BLaER1 treated with 17β-estradiol and CSF1 and Interleukin-3, amounts not matched to agents 10 nM and 100 nM (cell line): ENCODE measurements around the gene ZBTB16.

Experiments
- H3K27ac ChIP-seq, 11 experiments: shearing (Covaris generic); formaldehyde crosslinking; 2 replicates each; pipeline ENCODE4 v1.8.1; 2022
- H3K27me3 ChIP-seq, 11 experiments: shearing (Covaris generic); formaldehyde crosslinking; 2 replicates each; pipeline ENCODE4 v1.8.1; 2022
- H3K36me3 ChIP-seq, 11 experiments: shearing (Covaris generic); formaldehyde crosslinking; 2 replicates each; pipeline ENCODE4 v1.8.1; 2022
- H3K4me1 ChIP-seq, 10 experiments: shearing (Covaris generic); formaldehyde crosslinking; 2 replicates each; pipeline ENCODE4 v1.8.1; 2022
- H3K4me2 ChIP-seq, 11 experiments: shearing (Covaris generic); formaldehyde crosslinking; 2 replicates each; pipeline ENCODE4 v1.8.1; 2022
- H3K4me3 ChIP-seq, 10 experiments: shearing (Covaris generic); formaldehyde crosslinking; 2 replicates each; pipeline ENCODE4 v1.8.1; 2022
- H3K9ac ChIP-seq, 11 experiments: shearing (Covaris generic); formaldehyde crosslinking; 2 replicates each; pipeline ENCODE4 v1.8.1; 2022
- H3K9me3 ChIP-seq, 11 experiments: shearing (Covaris generic); formaldehyde crosslinking; replicated peaks in 1 of 11; 2 replicates each; pipeline ENCODE4 v1.8.1; 2022
- H4K20me1 ChIP-seq, 11 experiments: shearing (Covaris generic); formaldehyde crosslinking; 2 replicates each; pipeline ENCODE4 v1.8.1; 2022
- Cebpa-rat ChIP-seq, 11 experiments: shearing (Covaris generic); IDR thresholded peaks; 2 replicates each; pipeline ENCODE4 v1.8.1; 2022

The ZBTB16 gene

DNA sequence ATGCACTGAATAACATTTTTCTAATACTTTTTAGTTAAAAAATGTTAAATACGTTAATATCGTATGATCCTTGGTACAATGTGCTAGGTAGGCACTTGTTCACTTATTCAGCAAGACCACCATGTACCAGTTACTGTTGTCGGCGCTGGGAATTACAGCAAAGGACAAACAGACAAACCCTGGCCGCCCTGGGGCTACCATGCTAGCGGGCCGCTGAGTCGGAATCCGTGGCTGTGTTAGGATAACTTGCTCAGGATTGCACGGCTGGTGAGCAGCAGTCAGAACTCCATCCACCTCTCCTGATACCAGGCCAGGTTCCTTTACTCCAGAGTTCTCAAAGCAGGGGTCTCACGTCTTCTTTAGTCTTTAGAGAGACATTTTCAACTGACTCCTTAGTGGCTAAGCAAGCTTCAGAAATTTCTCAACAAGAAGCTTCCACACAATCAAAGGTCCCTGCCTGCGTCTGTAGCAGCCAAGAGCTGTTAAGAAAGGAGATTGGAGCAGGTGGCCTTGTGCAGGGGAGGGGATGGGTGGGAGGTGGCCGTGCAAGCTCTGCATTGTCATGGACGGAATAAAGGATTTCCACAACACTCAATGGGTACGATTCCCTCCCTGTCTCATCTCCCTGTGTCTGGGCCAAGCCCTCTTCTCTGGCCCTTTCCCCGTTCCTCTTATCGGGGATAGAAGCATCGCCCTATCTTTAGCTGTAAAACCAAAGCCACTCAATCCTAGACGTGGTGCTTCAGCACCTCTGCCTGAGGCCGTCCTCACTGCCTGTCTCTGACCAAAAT, 196.9 kb downstream of the ZBTB16 start:
- H3K4me3 ChIP-seq, result no peak overlapping the region
- H3K4me1 ChIP-seq, result peaks cover 6 to 51% (median 30%) of the 10 kb centered on the region in 10 experiments; a peak in 19 of 20 replicates
- H3K36me3 ChIP-seq, result no peaks in the 10 kb centered on the region
- H3K27ac ChIP-seq, result no peak overlapping the region
- no peak overlapping the region for H3K9ac ChIP-seq
- no peaks in the 10 kb centered on the region for H3K27me3 ChIP-seq
- TF ChIP-seq Cebpa-rat (IDR thresholded peaks at IDR 0.05), result no peak
- H3K9me3 ChIP-seq, result no peaks in the 10 kb centered on the region
- H3K4me2 ChIP-seq, result no peak overlapping the region
- H4K20me1 ChIP-seq, result peaks cover 0 to 34% (median 0%) of the 10 kb centered on the region in 11 experiments; a peak in 4 of 22 replicates

DNA sequence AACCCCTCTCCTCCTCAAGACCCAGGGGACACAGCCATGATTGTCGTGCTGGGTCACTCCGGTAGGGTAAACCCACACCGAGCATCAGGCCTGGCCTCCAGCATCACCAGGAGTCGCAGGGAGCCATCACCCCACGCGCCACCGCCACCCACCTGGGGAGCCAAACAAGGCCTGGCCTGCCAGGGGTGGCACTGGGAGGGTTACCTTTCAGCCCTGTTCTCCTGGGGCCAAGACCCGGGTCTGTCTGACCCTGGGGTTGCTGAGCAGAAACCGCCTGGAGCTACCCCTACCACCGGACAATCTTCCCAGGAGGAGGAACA, 197.4 kb downstream of the ZBTB16 start:
- Histone ChIP-seq H3K4me2 (no peak overlapping the region), H3K9ac (no peak overlapping the region), H3K9me3 (no peaks in the 10 kb centered on the region), H3K4me1 (peaks cover 6 to 45% (median 25%) of the 10 kb centered on the region in 10 experiments; a peak in 19 of 20 replicates), H3K27ac (no peak overlapping the region), H3K27me3 (no peaks in the 10 kb centered on the region), H4K20me1 (peaks cover 0 to 40% (median 0%) of the 10 kb centered on the region in 11 experiments; a peak in 4 of 22 replicates), H3K36me3 (no peaks in the 10 kb centered on the region), H3K4me3 (no peak overlapping the region)
- TF ChIP-seq Cebpa-rat (IDR thresholded peaks at IDR 0.05), result no peak

DNA sequence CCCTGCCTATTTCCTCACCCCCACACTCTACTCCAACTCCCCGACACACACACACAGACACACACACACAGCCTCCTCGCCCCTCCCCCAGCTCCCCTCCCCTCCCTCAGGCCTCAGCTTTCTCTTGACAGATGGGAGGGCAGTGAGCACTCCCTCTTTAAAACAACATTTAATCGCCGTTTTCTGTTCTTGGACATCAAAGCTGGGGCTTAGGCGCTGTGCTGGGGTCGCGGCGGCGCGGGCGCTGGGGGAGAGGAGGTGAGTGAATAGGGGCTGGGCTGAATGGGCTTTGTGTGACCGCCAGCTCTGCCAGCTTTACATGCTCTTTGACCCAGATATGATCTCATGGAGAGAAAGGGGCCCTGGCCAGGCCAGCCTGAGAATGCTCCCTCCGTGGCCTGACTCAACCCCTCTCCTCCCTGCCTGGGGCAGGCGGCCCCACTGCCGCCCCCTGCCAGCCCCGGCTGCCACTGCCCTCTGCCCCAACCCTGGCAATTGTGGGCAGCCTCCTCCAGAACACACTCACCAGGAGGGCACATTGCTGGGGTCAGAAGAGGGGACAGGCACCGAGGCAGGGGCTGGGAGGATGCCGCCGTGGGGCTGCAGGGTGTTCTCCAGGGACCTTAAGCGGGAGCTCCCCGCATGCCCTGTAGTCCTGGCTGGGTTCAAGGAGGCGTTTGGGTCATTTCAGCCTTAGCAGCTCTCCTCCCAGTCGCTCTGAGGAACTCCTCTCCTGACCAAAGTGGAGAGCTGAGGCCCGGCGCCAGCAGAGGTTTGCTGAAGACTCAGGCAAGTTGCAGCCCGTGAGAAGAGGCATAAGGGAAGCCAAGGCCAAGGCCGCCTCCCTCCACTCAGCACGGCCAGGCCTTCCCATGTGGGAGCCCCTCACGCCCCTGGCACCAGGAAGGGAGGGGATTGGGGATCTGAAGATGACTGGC, 198.4 kb downstream of the ZBTB16 start:
- Histone ChIP-seq H3K4me2 (peak overlapping the region in 8 of 11 experiments; percentile 11 to 59 (median 42); a peak in 11 of 22 replicates), H3K9ac (no peak overlapping the region), H3K4me3 (no peak overlapping the region), H3K27me3 (no peaks in the 10 kb centered on the region), H3K27ac (no peak overlapping the region), H4K20me1 (peaks cover 0 to 41% (median 0%) of the 10 kb centered on the region in 11 experiments; a peak in 4 of 22 replicates), H3K4me1 (peaks cover 6 to 36% (median 20%) of the 10 kb centered on the region in 10 experiments; a peak in 16 of 20 replicates), H3K9me3 (no peaks in the 10 kb centered on the region), H3K36me3 (no peaks in the 10 kb centered on the region)
- no peak for TF ChIP-seq Cebpa-rat (IDR thresholded peaks at IDR 0.05)

DNA sequence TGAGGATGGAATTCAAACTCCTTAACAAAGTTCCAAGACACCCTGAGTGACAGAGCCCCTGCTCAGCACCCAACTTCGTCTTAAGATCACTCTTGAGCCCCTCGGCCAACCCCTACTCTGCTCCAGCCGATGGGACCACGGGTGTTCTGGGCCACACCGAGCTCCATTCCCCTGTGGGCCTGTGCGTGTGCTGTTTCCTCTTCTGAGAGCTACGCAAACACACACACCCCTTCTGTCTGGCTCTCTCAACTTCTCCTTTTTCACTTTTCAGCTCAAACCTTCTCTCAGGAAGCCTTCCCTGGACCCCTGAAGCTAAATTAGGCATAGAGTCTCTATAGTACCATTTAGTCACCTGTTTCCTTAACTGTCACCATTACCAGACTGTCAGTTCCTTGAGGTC, 199.2 kb downstream of the ZBTB16 start:
- peaks cover 0 to 38% (median 0%) of the 10 kb centered on the region in 11 experiments; a peak in 5 of 22 replicates for H4K20me1 ChIP-seq
- no peak for TF ChIP-seq Cebpa-rat (IDR thresholded peaks at IDR 0.05)
- peak overlapping the region in 9 of 11 experiments; percentile 4 to 59 (median 39); a peak in 14 of 22 replicates for H3K4me2 ChIP-seq
- H3K27ac ChIP-seq, result no peak overlapping the region
- no peaks in the 10 kb centered on the region for H3K9me3 ChIP-seq
- H3K4me3 ChIP-seq, result no peak overlapping the region
- H3K36me3 ChIP-seq, result no peaks in the 10 kb centered on the region
- H3K27me3 ChIP-seq, result no peaks in the 10 kb centered on the region
- H3K4me1 ChIP-seq, result peaks cover 6 to 30% (median 18%) of the 10 kb centered on the region in 10 experiments; a peak in 16 of 20 replicates
- H3K9ac ChIP-seq, result no peak overlapping the region; a peak in 1 of 22 replicates

DNA sequence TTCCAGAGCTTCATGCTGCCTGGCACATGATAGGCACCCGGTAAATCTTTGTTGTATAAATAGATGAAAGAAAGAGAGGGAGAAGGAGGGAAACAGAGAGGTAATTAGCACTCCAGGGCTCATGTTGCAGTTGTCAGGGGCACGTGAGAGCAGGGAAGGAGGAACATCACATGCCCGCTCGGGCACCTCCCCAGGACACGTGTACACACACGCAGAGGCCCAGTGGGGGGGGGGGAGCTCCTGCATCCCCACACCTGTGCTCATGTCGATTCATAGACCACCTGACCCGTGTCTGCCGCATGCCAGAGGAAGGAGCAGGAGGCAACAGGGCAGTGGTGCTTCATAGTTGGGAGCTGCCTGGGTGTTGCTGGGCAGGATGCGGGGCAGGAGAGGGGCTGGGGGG, 199.6 kb downstream of the ZBTB16 start:
- Histone ChIP-seq H3K27me3 (no peaks in the 10 kb centered on the region), H3K9ac (no peak overlapping the region; a peak in 1 of 22 replicates), H3K9me3 (no peaks in the 10 kb centered on the region), H3K27ac (no peak overlapping the region), H3K4me2 (peak overlapping the region in 8 of 11 experiments; percentile 4 to 59 (median 42); a peak in 14 of 22 replicates), H4K20me1 (peaks cover 0 to 37% (median 0%) of the 10 kb centered on the region in 11 experiments; a peak in 5 of 22 replicates), H3K4me3 (no peak overlapping the region), H3K36me3 (no peaks in the 10 kb centered on the region), H3K4me1 (peaks cover 6 to 30% (median 18%) of the 10 kb centered on the region in 10 experiments; a peak in 16 of 20 replicates)
- no peak for TF ChIP-seq Cebpa-rat (IDR thresholded peaks at IDR 0.05)

DNA sequence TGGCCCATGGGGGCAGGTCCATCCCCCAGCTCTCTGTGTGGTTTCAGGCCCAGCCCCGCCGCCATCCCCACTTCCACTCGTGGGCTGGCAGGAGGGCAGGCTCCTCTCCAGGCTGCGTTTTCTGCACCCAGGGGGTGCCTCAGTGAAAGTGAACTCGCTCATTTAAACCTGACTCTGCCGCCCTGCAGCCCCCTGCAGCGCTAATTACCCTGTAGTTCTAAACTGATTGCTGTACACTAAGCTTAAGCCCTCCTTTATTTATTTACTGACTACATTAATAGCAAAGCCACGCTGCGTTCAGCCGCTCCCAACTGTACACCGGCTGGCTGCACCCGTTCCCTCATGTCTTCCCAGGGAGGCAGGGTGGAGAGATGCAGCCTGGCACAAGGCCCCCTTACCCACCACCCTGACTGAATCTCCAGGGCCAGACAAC, 200.1 kb downstream of the ZBTB16 start:
- H3K4me1 ChIP-seq, result peaks cover 6 to 30% (median 18%) of the 10 kb centered on the region in 10 experiments; a peak in 16 of 20 replicates
- H3K9ac ChIP-seq, result no peak overlapping the region
- H3K27me3 ChIP-seq, result no peaks in the 10 kb centered on the region
- no peak for TF ChIP-seq Cebpa-rat (IDR thresholded peaks at IDR 0.05)
- no peaks in the 10 kb centered on the region for H3K36me3 ChIP-seq
- peaks cover 0 to 37% (median 0%) of the 10 kb centered on the region in 11 experiments; a peak in 5 of 22 replicates for H4K20me1 ChIP-seq
- no peak overlapping the region for H3K27ac ChIP-seq
- H3K4me2 ChIP-seq, result peak overlapping the region in 7 of 11 experiments; percentile 24 to 59 (median 44); a peak in 12 of 22 replicates
- H3K9me3 ChIP-seq, result no peaks in the 10 kb centered on the region
- H3K4me3 ChIP-seq, result no peak overlapping the region

DNA sequence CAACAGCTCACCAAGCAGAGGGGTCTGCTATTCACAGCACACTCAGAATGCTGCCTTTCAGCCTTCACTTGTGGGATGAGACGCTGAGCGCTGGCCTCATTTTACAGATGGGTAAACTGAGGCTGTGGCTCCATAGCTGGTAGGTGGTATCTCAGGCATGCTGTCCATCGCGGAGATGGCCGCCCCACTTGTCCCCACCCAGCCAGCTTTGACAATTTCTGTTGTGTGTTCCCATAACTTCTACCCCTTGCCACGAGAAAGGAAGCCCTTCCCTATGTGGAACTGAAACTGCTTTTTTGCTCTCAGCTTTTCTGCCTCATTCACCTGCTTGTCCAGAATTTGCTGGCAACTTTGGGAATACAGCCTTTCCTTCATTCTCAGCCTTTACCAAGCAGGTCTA, 200.6 kb downstream of the ZBTB16 start:
- Histone ChIP-seq H3K4me1 (peaks cover 6 to 30% (median 18%) of the 10 kb centered on the region in 10 experiments; a peak in 16 of 20 replicates), H3K9ac (no peak overlapping the region), H3K36me3 (no peaks in the 10 kb centered on the region), H3K27me3 (no peaks in the 10 kb centered on the region), H3K27ac (no peak overlapping the region), H3K4me2 (peak overlapping the region in 1 of 11 experiments; percentile 59; a peak in 2 of 22 replicates), H4K20me1 (peaks cover 0 to 37% (median 0%) of the 10 kb centered on the region in 11 experiments; a peak in 6 of 22 replicates), H3K9me3 (no peaks in the 10 kb centered on the region), H3K4me3 (no peak overlapping the region)
- no peak for TF ChIP-seq Cebpa-rat (IDR thresholded peaks at IDR 0.05)

DNA sequence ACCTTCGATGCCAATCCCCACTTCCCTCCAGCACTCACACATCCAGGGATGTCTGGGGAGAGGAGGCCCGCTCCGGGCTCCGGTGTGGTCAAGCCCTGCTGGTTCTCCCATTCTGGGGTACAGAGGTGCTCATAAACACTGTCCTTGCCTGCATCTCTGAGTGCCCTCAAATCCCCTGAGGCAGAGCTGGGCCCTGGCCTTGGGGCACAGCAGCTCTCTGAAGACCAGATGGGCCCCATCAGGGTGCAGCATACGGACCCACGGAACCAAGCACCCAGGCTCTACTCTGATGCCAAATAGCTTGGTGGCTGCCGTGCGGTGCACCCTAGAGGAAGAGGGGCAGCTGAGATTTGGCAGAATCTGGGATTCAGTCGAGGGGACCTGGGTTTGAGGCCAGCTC, 201.0 kb downstream of the ZBTB16 start:
- H3K36me3 ChIP-seq, result no peaks in the 10 kb centered on the region
- no peak overlapping the region for H3K9ac ChIP-seq
- H3K4me1 ChIP-seq, result peaks cover 6 to 30% (median 18%) of the 10 kb centered on the region in 10 experiments; a peak in 16 of 20 replicates
- no peaks in the 10 kb centered on the region for H3K27me3 ChIP-seq
- H3K4me3 ChIP-seq, result no peak overlapping the region
- TF ChIP-seq Cebpa-rat (IDR thresholded peaks at IDR 0.05), result no peak
- H3K9me3 ChIP-seq, result no peaks in the 10 kb centered on the region
- H4K20me1 ChIP-seq, result peaks cover 0 to 37% (median 0%) of the 10 kb centered on the region in 11 experiments; a peak in 6 of 22 replicates
- no peak overlapping the region for H3K4me2 ChIP-seq
- H3K27ac ChIP-seq, result no peak overlapping the region
